Colon (tissue), 2 donors: ENCODE data around the gene PDE6B.
"Not testable (repeated sequence)": the region's sequence is repeated elsewhere in the genome, so short reads cannot be mapped to it uniquely, and the experiment has no call there.

Experiments
- FAIRE-seq: peaks from 2 replicates; lab custom pipeline; 2012; peaks lifted over from hg19 to GRCh38; lab: Jason Lieb, UNC
- donor health status: control.
- donor health status: control.

Gene PDE6B

GRCh38 chr4:624705-625590, at the start of gene PDE6B:
TSS of gene PDE6B (plus strand) at chr4:625573. CDS start at chr4:625627, 54 bp downstream.
- no peak for FAIRE-seq

GRCh38 chr4:576245-576821, 49.0 kb upstream of the PDE6B start, which contains the start of gene TMEM271:
TSS of gene TMEM271 (minus strand) at chr4:576295. CDS start at chr4:576062, 233 bp downstream.
- FAIRE-seq: no peak

- FAIRE-seq: no peak
Measured at GRCh38 chr4:576991-577498, 48.3 kb upstream of the PDE6B start.

DNA sequence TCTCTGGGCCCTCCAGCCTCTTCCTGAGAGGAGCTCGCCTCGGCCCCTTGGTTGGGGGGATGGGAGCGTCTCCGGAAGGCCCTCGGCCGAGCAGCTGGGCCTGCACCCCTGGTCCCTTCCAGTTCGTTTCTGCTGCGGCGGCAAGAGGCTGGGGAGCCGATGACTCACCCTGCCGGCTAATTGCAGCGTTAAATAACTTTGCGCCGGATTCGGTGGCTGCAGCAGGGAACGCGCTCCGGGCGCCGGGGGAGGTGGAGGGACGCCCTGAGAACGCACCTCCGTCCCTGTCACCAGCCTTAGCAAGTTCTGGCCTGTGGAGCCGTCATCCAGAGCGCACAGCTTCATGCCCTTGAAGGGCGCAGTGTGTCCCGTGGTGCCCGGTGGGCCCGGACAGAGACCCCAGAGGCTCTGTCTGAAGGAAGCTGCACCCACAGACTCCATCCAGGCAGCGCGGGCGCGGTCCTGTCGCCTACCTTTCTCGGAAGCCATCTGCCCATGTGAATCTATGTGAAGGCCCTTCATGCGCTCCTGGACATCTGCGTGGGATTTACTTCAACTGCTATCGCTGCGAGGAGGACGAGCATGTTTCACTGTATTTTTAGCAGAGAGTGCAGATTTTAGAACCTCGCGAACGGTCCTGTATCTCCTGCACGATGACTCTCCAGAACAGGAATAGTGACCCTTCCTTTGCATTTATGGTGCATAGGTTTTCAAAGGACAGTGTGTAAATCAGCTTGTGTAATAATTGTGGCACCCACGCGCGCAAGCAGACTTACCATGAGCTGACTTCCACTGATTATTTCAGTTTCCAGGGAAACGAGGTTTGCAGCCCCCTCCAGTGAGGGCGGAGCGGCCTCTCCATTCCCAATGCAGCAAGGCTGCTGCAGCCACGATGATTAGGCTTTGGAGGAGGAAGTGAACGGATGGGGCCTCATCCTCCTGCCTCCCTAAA, 47.6 kb upstream of the PDE6B start:
- no peak for FAIRE-seq

DNA sequence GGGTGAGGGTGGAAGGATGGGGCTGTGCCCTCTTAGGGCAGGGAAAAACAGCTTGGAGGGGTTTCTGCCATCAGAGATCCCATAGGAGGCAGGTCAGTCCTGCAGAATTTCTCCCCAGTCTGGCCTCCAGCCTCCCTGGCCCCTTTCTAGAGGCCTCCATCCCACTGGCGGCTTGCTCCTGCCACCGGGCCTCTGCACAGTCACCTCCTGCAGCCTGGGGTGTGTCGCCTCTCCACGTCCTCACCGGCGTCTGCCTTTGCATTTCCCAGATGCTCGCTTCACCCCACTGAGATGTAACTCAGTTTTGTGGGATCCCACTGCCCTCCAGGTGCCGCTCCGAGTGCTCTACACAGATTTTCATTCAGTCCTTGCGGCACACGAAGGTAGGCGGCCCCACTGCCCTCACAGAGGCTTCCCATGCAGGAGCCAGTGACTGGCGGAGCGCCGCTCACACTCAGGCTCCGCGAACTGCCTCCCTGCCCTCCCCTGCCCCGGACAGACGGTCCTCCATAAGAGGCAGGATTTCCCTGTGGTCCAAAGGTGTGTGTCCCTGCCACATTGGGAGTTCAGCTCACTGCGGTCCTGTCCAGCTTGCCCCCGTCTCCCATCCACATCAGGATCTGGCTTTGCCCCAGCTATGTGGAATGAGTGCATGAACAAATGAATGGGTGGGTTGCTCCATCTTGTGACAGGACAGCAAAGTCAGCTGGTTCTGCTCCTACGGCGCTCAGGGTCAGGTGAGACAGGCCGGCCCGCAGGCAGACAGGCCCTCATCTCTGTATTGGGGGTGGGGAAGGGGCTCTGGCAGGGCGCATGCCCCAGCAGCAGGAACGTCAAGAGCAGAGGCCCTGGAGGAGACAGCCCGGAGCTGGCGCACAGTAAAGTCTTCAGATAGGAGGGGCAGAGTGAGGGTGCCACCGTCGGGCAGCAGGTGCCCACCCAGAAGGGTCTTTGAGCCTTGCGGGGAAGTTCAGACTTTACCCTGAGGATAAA, 46.6 kb upstream of the PDE6B start:
- FAIRE-seq: no peak

DNA sequence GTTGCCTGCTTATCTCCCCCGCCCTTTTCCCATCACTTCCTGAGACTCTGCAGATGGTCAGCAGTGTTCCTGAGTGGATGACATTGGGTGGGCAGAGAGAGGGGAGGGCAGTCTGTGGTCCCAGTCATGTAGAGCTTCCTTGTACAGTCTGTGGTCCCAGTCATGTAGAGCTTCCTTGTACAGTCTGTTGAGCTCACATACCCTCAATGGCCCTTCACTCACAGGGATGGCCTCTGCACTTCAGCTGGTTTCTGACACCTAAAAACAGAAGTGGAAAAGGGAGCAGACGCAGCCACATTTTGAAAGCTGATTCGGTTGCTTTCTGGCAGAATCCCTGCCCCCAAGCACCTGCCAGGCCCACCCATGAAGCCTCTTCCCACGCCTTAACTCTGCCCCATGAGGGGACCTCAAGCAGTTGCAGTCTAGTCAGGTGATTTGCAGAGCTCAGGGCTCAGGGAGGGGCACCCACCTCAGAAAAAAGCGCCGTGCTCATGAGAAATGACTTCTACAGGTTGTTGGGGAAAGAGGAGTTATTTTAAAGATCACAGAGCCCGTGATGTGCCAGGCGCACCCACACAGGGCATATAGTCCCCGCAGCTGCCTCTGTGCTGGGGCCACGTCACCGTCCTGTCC, 45.7 kb upstream of the PDE6B start:
- FAIRE-seq: no peak

- no peak for FAIRE-seq
Measured at GRCh38 chr4:581181-581580, 44.2 kb upstream of the PDE6B start.

DNA sequence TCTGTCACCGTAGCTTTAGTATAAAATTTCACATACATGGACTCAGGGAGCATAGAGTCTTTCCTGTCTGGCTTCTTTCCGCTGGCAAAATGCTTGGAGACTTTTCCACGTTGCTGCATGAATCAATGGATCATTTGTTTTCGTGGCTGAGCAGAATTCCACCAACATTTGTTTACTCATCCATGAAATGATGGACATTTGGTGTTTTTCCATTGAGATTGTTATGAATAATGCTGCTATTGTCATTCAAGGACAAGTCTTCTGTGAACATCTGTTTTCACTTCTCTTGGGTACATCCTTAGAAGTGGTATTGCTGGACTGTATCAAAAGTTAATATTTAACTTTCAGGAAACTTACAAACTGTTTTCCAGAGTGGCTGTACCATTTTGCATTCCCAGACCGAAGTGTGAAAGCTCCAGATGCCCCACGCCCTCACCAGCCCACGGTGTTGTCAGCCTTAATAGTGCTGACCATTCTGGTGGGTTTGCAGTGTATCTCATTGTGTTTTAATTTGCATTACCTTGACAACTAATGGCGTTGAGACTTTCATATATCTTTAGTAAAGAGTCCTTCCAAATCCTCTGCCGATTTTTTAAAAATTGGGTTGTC, 43.5 kb upstream of the PDE6B start:
- no peak for FAIRE-seq

DNA sequence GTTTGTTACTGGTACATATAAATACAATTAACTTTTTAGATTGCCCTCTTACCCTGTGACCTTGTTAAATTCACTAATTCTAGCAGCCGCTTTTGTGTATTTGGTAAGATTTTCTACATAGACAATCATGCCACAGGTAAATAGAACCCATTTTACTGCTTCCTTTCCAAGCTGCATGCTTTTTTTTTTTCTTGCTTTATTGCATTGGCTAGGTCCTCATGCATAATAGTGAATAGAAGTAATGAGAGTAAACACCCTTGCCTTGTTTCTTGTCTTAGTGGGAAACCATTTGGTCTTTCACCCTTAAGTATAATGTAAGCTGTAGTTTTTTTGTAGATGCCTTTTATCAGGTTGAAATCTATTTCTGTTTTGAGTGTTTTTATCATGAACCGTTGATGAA, 41.6 kb upstream of the PDE6B start:
- FAIRE-seq: no peak

- no peak for FAIRE-seq
Measured at GRCh38 chr4:587671-588350, 37.6 kb upstream of the PDE6B start.

DNA sequence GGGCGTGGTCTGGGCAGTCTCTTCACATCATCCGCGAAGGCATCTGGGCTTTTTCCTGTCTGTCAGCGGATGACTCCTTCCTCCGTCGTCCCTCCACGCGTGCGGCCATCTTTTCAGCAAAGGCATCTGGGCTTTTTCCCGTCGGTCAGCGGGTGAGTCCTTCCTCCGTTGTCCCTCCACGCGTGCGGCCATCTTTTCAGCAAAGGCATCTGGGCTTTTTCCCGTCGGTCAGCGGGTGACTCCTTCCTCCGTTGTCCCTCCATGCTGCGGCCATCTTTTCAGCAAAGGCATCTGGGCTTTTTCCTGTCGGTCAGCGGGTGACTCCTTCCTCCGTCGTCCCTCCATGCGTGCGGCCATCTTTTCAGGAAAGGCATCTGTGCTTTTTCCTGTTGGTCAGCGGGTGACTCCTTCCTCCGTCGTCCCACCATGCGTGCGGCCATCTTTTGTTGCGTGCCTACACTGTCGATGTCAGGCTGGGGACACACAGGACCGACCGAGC, 37.0 kb upstream of the PDE6B start:
- FAIRE-seq: no peak

- no peak for FAIRE-seq
Measured at GRCh38 chr4:589219-589963, 36.0 kb upstream of the PDE6B start.

DNA sequence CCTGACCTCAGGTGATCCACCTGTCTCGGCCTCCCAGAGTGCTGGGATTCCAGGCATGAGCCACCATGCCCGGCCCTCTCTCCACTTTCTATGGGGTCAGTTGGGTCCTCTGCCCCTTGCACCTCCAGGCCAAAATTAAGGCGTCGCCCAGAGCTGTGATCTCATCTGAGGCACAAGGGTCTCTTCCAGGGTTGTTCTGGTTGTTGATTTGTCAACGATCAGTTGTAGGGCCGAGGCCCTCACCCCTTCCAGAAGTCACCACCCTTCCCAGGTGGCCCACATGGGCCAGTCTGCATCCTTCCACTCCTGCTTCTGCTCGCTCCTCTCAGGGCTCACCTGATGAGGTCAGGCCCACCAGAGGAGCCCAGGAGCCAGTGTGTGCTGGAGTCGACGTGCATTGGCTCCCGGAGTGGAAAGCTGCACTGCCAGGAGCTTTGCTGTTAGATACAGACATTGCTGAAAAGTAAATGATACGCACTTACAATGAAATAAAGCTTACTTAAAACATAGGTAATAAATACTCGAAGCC, 35.0 kb upstream of the PDE6B start:
- no peak for FAIRE-seq

- FAIRE-seq: not testable (repeated sequence)
Measured at GRCh38 chr4:592178-592577, 33.2 kb upstream of the PDE6B start.

DNA sequence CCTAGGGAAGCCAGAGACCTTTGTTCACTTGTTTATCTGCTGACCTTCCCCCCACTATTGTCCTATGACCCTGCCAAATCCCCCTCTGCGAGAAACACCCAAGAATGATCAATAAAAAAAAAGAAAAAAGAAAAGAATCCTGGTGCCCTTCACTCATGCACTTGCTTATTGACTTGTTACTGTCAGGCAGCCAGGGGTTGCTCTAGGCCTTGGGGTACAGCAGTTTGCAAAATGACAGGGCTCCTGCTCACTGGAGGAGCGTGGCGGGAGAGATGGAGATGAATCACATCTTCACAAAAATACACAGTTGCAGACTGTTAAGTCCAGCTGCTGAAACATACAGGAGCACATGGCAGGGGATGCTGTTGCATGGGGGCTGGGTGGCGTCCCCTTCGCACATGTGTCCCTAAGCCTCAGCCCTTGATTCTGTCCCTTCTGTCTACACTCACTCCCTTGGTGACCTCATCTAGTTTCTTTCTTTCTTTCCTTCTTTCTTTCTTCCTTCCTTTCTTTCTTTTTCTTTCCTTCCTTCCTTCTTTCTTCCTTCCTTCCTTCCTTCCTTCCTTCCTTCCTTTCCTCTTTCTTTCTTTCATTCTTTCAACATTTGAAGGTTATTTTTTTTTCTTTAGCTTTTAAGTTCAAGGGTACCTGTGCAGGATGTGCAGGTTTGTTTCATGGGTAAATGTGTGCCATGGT, 32.4 kb upstream of the PDE6B start:
- FAIRE-seq: no peak

DNA sequence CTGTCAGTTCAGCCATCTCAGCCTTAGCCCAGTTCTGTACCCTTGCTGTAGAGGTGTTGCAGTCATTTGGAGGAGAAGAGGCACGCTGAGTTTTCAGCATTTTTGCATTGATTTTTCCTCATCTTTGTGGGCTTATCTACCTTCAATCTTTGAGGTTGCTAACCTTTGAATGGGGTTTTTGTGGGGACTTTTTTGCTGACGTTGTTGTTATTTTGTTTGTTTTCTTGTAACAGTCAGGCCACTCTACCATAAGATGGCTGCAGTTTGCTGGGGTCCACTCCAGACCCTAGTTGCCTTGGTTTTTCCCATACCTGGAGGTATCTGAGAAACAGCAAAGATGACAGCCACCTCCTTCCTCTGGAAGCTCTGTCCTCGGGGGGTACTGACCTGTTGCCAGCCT, 26.4 kb upstream of the PDE6B start:
- no peak for FAIRE-seq

- FAIRE-seq: no peak
Measured at GRCh38 chr4:600166-600565, 25.2 kb upstream of the PDE6B start.
